PC-9 (cell line): ENCODE data around the gene SHISAL1. TPM values are rescaled to one million over a fixed set of nuclear protein-coding genes. Genes with fewer than 3 reads are reported as not detected.

ENCODE experiments used
- BruUV-seq: library from RNA; stranded (reverse); fragments of 400-500 nt; replicated peaks from 2 replicates; lab custom pipeline; 2021; lab: Mats Ljungman, UMichigan
- CTCF ChIA-PET: fragments of 300-600 bp; sonication (Branson Sonifier 250); formaldehyde crosslinking; loops from one replicate; lab custom pipeline; 2022; ENCODE audit warnings: antibody characterized with exemption; lab: Charles Lee
- POLR2A ChIA-PET: fragments of 300-600 bp; sonication (Branson Sonifier 250); formaldehyde crosslinking; loops from one replicate; lab custom pipeline; 2022; ENCODE audit warnings: antibody characterized with exemption; ENCODE audit not compliant: unreplicated experiment; lab: Charles Lee
- DNase-seq, 2 experiments: peaks; one replicate each; pipeline versions ENCODE4 v3.0.0 to v3.0.0-alpha.2; 2015 to 2022; ENCODE audit warnings: mixed read lengths in 1 of 2
- H2AFZ ChIP-seq: fragments of 200-600 bp; sonication (generic); 2 replicates; pipeline ENCODE4 v1.8.1; 2017; ENCODE audit warnings: antibody characterized with exemption
- H3F3A ChIP-seq: fragments of 200-600 bp; sonication (generic); 2 replicates; pipeline ENCODE4 v1.8.1; 2017; ENCODE audit warnings: antibody characterized with exemption, mild to moderate bottlenecking, low read depth; ENCODE audit not compliant: insufficient read depth
- H3K27ac ChIP-seq: fragments of 200-600 bp; sonication (generic); 2 replicates; pipeline ENCODE4 v1.6.1; 2016; ENCODE audit warnings: mixed run types
- H3K27me3 ChIP-seq: fragments of 200-600 bp; sonication (generic); 2 replicates; pipeline ENCODE4 v1.6.1; 2016; ENCODE audit warnings: low read depth, mixed run types; ENCODE audit not compliant: insufficient read depth
- H3K36me3 ChIP-seq: fragments of 200-600 bp; sonication (generic); 2 replicates; pipeline ENCODE4 v1.6.1; 2016; ENCODE audit warnings: low read depth, mixed run types
- H3K4me1 ChIP-seq: fragments of 200-600 bp; sonication (generic); replicated peaks from 2 replicates; pipeline ENCODE4 v1.6.1; 2016; ENCODE audit warnings: mixed run types; ENCODE audit not compliant: insufficient read depth
- H3K4me2 ChIP-seq: fragments of 200-600 bp; sonication (generic); 2 replicates; pipeline ENCODE4 v1.6.1; 2017; ENCODE audit warnings: mixed run types
- H3K4me3 ChIP-seq: fragments of 200-600 bp; sonication (generic); 2 replicates; pipeline ENCODE4 v1.6.1; 2016; ENCODE audit warnings: mixed run types
- H3K79me2 ChIP-seq: fragments of 200-600 bp; sonication (generic); 2 replicates; pipeline ENCODE4 v1.6.1; 2017; ENCODE audit warnings: low read depth, mixed run types
- H3K9me2 ChIP-seq: fragments of 200-600 bp; sonication (generic); 2 replicates; pipeline ENCODE4 v1.8.1; 2017; ENCODE audit warnings: mild to moderate bottlenecking; ENCODE audit not compliant: insufficient read depth
- H3K9me3 ChIP-seq: fragments of 200-600 bp; sonication (generic); 2 replicates; pipeline ENCODE4 v1.8.1; 2016; ENCODE audit warnings: low read depth; ENCODE audit not compliant: insufficient read depth
- H4K20me1 ChIP-seq: fragments of 200-600 bp; sonication (generic); 2 replicates; pipeline ENCODE4 v1.8.1; 2017; ENCODE audit not compliant: insufficient read depth
- EZH2 ChIP-seq: fragments of 200-600 bp; sonication (generic); IDR thresholded peaks from 2 replicates; pipeline ENCODE4 v1.8.0; 2017; ENCODE audit warnings: antibody characterized with exemption, low read depth
- intact Hi-C: fragments of 100-400 bp; cut with micrococcal nuclease; formaldehyde crosslinking; loops from one replicate; pipeline ENCODE4 v1.10.0; 2022; ENCODE audit not compliant: unreplicated experiment
- total RNA-seq: library from RNA; stranded (reverse); gene quantifications from 2 replicates; pipeline ENCODE4 v1.2.3, GENCODE V29; 2021
- TF ChIP-seq, protein P1 (sequence below): fragments of 200-600 bp; sonication (generic); conservative IDR thresholded peaks from 2 replicates; pipeline ENCODE4 v1.6.1; 2017; ENCODE audit warnings: mixed run types, antibody characterized with exemption, mild to moderate bottlenecking, moderate library complexity

The SHISAL1 gene
- total RNA-seq, 1 experiment from 2014 or later, result 0.94 TPM

DNA sequence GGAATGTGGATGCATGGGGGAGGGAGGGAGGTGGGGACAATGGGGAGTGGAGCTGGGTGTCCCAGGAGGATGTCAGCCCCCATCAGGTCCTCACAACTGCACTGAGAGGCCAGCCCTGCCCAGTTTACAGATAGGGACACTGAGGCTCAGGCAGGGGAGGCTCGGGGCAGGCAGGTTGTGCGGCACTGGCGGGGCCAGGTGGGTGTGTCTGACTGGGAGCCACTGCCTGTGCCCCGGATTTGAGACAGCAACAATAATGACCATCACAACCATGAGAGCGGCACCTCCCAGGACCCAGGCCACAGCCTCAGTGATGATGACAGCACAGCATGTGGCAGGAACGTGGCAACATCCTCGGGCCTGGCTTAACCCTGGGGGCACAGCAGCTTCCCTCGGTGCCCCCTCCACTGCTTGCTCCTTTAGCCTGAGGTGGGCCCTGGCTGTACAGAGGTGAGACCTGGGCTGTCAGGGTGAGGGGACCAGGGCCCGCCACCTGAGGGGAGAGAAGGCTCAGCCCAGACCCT lies 32.0 kb downstream of the SHISAL1 start:
- Histone ChIP-seq H3K36me3 (no peaks in the 10 kb centered on the region), H3K4me2 (no peak overlapping the region), H4K20me1 (0 out of 2 replicates have a peak, but pooled peaks cover 7% of the 10 kb centered on the region), H3K79me2 (no peaks in the 10 kb centered on the region), H2AFZ (no peak overlapping the region), H3K4me1 (no peaks in the 10 kb centered on the region), H3K4me3 (no peak overlapping the region), H3K9me2 (no peaks in the 10 kb centered on the region), H3K27ac (no peak overlapping the region), H3K27me3 (no peaks in the 10 kb centered on the region), H3K9me3 (no peaks in the 10 kb centered on the region), H3F3A (no peaks in the 10 kb centered on the region)
- POLR2A ChIA-PET, result no interaction called here
- intact Hi-C loops, result no loop called here
- DNase-seq, result no peak
- BruUV-seq, result no TSS peak
- CTCF ChIA-PET, result no interaction called here
- no peak for TF ChIP-seq EZH2
- TF ChIP-seq, protein P1, sequence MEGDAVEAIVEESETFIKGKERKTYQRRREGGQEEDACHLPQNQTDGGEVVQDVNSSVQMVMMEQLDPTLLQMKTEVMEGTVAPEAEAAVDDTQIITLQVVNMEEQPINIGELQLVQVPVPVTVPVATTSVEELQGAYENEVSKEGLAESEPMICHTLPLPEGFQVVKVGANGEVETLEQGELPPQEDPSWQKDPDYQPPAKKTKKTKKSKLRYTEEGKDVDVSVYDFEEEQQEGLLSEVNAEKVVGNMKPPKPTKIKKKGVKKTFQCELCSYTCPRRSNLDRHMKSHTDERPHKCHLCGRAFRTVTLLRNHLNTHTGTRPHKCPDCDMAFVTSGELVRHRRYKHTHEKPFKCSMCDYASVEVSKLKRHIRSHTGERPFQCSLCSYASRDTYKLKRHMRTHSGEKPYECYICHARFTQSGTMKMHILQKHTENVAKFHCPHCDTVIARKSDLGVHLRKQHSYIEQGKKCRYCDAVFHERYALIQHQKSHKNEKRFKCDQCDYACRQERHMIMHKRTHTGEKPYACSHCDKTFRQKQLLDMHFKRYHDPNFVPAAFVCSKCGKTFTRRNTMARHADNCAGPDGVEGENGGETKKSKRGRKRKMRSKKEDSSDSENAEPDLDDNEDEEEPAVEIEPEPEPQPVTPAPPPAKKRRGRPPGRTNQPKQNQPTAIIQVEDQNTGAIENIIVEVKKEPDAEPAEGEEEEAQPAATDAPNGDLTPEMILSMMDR, result no peak

DNA sequence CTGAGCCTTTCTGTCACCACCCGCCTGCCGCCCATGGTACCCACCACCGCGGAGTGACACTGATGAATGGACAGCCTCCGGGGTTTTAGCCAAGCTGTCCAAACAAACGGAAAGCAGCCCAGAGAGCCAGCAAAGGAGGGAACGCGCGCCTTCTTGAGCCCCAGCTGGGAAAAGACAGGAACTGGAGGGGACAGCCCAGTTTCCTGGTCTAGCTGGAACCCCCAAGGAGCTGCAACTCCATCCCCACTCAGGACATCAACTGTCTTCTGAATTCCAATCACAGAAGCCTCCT lies 33.7 kb downstream of the SHISAL1 start:
- TF ChIP-seq EZH2, result no peak
- TF ChIP-seq, protein P1, result no peak
- no peak overlapping the region for H2AFZ ChIP-seq
- no peaks in the 10 kb centered on the region for H3K79me2 ChIP-seq
- CTCF ChIA-PET, result no interaction called here
- H3F3A ChIP-seq, result no peaks in the 10 kb centered on the region
- no peaks in the 10 kb centered on the region for H3K4me1 ChIP-seq
- POLR2A ChIA-PET, result no interaction called here
- H3K4me2 ChIP-seq, result no peak overlapping the region
- H3K36me3 ChIP-seq, result no peaks in the 10 kb centered on the region
- DNase-seq, result no peak
- BruUV-seq, result no TSS peak
- H3K27me3 ChIP-seq, result no peaks in the 10 kb centered on the region
- H3K9me3 ChIP-seq, result no peaks in the 10 kb centered on the region
- no peak overlapping the region for H3K27ac ChIP-seq
- H3K4me3 ChIP-seq, result no peak overlapping the region
- H3K9me2 ChIP-seq, result no peaks in the 10 kb centered on the region
- H4K20me1 ChIP-seq, result 0 out of 2 replicates have a peak, but pooled peaks cover 7% of the 10 kb centered on the region
- intact Hi-C loops, result no loop called here

DNA sequence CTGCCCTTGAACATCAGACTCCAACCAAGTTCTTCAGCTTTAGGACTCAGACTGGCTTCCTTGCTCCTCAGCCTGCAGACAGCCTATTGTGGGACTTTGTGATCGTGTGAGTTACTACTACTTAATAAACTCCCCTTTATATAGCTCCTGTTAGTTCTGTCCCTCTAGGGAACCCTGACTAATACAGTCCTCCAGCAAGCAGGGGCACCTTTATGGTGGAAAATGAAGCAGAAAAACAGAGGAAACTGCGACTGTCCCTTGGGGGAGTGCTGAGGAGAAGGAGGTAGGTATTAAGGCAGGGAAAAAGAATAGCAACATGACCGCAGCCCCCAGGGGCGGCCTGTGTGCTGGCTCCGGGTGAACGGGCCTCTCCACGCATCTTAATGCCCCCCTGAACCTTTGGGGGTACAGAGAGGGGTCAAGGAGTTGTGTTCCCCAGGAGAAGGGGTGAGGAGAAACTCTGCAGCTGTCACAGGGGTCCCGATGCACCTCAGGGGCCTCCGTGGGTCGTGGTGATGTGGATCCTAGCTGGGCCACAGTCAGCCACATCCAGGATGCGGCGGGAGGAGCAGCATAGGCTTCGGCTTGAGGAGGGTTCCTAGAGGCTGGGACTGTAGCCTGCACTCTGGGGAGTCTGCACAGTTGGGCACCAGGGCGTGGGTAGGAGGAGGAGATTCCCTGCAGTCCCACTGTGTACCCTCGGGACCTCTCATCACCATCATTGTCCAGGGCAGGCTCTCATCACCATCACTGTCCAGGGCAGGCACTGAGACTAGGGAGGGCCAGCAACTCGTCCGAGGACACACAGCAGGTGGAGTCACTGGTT lies 34.3 kb downstream of the SHISAL1 start:
- no peak for TF ChIP-seq EZH2
- TF ChIP-seq, protein P1, result no peak
- H3K4me3 ChIP-seq, result no peak overlapping the region
- H3K4me2 ChIP-seq, result no peak overlapping the region
- no TSS peak for BruUV-seq
- 0 out of 2 replicates have a peak, but pooled peaks cover 7% of the 10 kb centered on the region for H4K20me1 ChIP-seq
- no peaks in the 10 kb centered on the region for H3K79me2 ChIP-seq
- DNase-seq, result no peak
- H3K27ac ChIP-seq, result no peak overlapping the region
- H2AFZ ChIP-seq, result no peak overlapping the region
- H3K9me2 ChIP-seq, result no peaks in the 10 kb centered on the region
- H3F3A ChIP-seq, result no peaks in the 10 kb centered on the region; the same call in 1 of the 2 replicates
- H3K27me3 ChIP-seq, result no peaks in the 10 kb centered on the region
- intact Hi-C loops, result no loop called here
- CTCF ChIA-PET, result no interaction called here
- H3K4me1 ChIP-seq, result no peaks in the 10 kb centered on the region
- POLR2A ChIA-PET, result no interaction called here
- no peaks in the 10 kb centered on the region for H3K9me3 ChIP-seq
- no peaks in the 10 kb centered on the region for H3K36me3 ChIP-seq
